PC-9 (cell line): ENCODE measurements around the gene RAD9A.

Source experiments
- EZH2 ChIP-seq: fragments of 200-600 bp; sonication (generic); IDR thresholded peaks from 2 replicates; pipeline ENCODE4 v1.8.0; 2017; ENCODE audit warnings: antibody characterized with exemption, low read depth
- TF ChIP-seq, protein P1 (sequence below): fragments of 200-600 bp; sonication (generic); conservative IDR thresholded peaks from 2 replicates; pipeline ENCODE4 v1.6.1; 2017; ENCODE audit warnings: mixed run types, antibody characterized with exemption, mild to moderate bottlenecking, moderate library complexity

DNA sequence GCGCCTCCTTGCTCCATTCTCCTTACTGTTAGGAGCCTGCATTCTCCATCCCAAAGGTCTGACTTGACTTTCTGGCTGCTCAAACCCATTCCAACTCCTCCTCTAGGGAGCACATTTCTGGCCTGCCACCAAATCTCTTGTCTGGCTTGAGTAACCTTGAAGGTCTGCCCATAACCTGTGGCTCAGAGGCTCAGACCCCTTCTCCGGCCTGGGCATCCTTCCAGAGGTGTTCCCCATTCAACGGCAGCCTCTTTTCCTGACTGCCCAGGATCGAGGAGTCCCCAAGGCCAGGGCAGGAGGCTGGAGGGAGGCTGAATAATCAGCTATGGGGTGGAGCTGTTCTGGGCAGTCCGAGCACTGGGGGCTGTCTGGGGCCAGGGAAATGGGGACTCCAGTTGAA lies 2.2 kb downstream of the RAD9A start:
- TF ChIP-seq, protein P1, sequence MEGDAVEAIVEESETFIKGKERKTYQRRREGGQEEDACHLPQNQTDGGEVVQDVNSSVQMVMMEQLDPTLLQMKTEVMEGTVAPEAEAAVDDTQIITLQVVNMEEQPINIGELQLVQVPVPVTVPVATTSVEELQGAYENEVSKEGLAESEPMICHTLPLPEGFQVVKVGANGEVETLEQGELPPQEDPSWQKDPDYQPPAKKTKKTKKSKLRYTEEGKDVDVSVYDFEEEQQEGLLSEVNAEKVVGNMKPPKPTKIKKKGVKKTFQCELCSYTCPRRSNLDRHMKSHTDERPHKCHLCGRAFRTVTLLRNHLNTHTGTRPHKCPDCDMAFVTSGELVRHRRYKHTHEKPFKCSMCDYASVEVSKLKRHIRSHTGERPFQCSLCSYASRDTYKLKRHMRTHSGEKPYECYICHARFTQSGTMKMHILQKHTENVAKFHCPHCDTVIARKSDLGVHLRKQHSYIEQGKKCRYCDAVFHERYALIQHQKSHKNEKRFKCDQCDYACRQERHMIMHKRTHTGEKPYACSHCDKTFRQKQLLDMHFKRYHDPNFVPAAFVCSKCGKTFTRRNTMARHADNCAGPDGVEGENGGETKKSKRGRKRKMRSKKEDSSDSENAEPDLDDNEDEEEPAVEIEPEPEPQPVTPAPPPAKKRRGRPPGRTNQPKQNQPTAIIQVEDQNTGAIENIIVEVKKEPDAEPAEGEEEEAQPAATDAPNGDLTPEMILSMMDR = no peak
- no peak for TF ChIP-seq EZH2
